Tongue (tissue), 2 donors: ENCODE results near the gene FAM25G. TPM values are rescaled to one million over a fixed set of nuclear protein-coding genes. Genes with fewer than 3 reads are reported as not detected.
"Not testable (repeated sequence)": the region's sequence is repeated elsewhere in the genome, so short reads cannot be mapped to it uniquely, and the experiment has no call there.

Experiments used
- DNase-seq: peaks from one replicate; pipeline ENCODE4 v3.0.0-alpha.2; 2015
- total RNA-seq: library from RNA; depleted of rRNA; stranded (reverse); fragments of >200 nt; gene quantifications from one replicate; pipeline ENCODE4 v1.2.3, GENCODE V29; 2014

Gene FAM25G
- total RNA-seq, 1 donor from 2014 or later, result not detected

- DNase-seq, result not testable (repeated sequence)
Measured at GRCh38 chr10:47462577-47463358, 28.7 kb downstream of the FAM25G start.

- peak; percentile 85 for DNase-seq
Measured at GRCh38 chr10:47461261-47461687, 30.2 kb downstream of the FAM25G start.

GRCh38 chr10:47458466-47459154, 32.9 kb downstream of the FAM25G start:
- no peak for DNase-seq

- no peak for DNase-seq
Measured at GRCh38 chr10:47457826-47458225, 33.7 kb downstream of the FAM25G start.

- DNase-seq, result no peak
Measured at GRCh38 chr10:47457528-47457820, 34.0 kb downstream of the FAM25G start.

GRCh38 chr10:47456794-47457527, 34.5 kb downstream of the FAM25G start:
- DNase-seq, result no peak

GRCh38 chr10:47456079-47456785, 35.3 kb downstream of the FAM25G start:
- no peak for DNase-seq

GRCh38 chr10:47455350-47456078, 36.0 kb downstream of the FAM25G start:
- not testable (repeated sequence) for DNase-seq

- no peak for DNase-seq
Measured at GRCh38 chr10:47454780-47455058, 36.8 kb downstream of the FAM25G start.

- no peak for DNase-seq
Measured at GRCh38 chr10:47454008-47454779, 37.3 kb downstream of the FAM25G start.

- DNase-seq, result no peak
Measured at GRCh38 chr10:47453141-47454007, 38.1 kb downstream of the FAM25G start.

GRCh38 chr10:47452495-47453140, 38.9 kb downstream of the FAM25G start:
- DNase-seq, result peak; percentile 34

GRCh38 chr10:47451998-47452494, 39.5 kb downstream of the FAM25G start:
- DNase-seq, result no peak

- DNase-seq, result no peak
Measured at GRCh38 chr10:47451273-47451997, 40.1 kb downstream of the FAM25G start.

GRCh38 chr10:47450442-47450841, 41.1 kb downstream of the FAM25G start:
- no peak for DNase-seq

- DNase-seq, result no peak
Measured at GRCh38 chr10:47449979-47450378, 41.5 kb downstream of the FAM25G start.

GRCh38 chr10:47449102-47449978, 42.2 kb downstream of the FAM25G start:
- DNase-seq, result no peak

GRCh38 chr10:47447705-47448104, 43.8 kb downstream of the FAM25G start:
- no peak for DNase-seq
